ENCODE measurements around the gene ZBTB7C.
A peak's percentile ranks its signal among the peaks of the same experiment; 100 is the strongest.

The ZBTB7C gene

GRCh38 chr18:48351216-48352050, 57.8 kb downstream of the ZBTB7C start:
- no peak for DNase-seq

GRCh38 chr18:48348739-48349138, 60.4 kb downstream of the ZBTB7C start:
- DNase-seq: no peak

GRCh38 chr18:48347756-48348326, 61.3 kb downstream of the ZBTB7C start:
- no peak for DNase-seq

DNA sequence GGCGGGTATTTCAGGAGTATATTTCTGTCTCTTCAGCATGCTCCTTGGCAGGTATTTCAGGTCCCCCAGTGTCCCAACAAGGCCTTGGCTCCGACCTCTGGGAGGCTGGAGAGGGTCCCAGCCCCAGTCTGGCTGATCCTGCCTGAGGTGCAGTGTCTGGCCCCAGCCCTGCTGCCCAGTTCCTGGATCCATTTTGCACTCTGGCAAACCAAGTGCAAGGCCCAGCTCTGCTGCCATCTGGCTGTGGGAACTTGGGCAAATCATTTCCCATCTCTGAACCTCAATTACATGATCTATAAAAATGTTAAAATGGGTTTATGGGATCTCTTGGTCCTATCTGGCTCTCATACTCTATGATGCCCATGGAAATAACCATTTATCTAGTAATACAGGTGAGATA, 63.6 kb downstream of the ZBTB7C start:
- DNase-seq: no peak

DNA sequence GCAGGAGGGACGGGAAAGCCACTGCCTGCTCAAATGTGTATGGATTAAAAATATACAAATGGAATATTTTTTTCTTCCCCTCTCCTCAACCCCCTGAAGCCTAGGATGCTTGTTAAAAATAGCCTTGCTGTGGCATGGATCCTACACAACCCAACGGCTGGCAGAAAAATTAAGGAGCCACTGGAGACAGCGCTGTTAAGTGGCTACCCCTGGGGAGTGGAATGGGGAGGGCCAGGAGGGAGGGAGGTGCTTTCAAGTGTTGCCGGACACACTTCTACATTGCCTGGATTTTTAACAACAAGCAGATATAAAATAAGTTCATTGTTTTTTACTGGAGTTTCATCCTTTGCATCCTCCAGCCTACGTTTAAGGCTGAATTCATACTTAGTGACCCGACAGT, 66.6 kb downstream of the ZBTB7C start:
- DNase-seq: peak; percentile 71

DNA sequence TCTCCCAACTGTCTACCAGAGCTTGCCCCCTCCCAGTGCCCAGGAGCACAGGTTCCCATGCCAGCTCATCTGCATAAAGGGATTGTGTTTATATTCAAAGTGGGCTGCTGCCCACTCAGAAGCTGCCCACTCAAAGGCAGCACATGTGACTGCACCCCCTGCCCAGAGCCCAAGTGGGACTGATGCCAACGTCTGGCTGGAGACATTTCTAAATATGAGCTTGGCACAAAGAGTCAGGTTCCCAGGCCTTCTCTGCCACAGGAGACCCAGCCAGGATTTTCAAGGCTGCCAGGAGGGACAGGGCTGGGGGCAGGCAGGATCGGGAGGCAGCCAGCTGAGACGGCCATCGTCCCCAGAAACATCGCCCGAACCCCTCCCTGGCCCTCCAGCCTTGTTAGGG, 67.1 kb downstream of the ZBTB7C start:
- peak; percentile 86 for DNase-seq

GRCh38 chr18:48340560-48340959, 68.6 kb downstream of the ZBTB7C start:
- DNase-seq: peak; percentile 63

DNA sequence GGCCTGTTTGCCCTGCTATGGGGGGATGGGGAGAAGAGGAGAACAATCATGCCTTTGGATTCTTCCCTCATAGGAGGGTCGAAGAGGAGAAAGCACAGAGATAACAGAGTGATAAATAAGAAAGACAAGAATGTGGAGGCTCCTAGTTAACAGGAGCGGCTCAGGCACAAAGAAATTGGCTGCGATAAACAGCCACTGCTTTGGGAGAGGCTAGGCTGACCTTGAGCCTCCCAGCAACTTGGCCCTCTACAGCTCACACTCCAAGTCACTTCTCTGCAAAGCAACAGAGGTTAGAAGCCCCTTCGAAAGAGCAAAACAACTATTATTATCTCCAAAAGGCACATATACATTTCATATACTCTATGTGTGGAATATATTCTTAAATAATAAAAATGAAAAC, 69.5 kb downstream of the ZBTB7C start:
- DNase-seq: no peak

DNA sequence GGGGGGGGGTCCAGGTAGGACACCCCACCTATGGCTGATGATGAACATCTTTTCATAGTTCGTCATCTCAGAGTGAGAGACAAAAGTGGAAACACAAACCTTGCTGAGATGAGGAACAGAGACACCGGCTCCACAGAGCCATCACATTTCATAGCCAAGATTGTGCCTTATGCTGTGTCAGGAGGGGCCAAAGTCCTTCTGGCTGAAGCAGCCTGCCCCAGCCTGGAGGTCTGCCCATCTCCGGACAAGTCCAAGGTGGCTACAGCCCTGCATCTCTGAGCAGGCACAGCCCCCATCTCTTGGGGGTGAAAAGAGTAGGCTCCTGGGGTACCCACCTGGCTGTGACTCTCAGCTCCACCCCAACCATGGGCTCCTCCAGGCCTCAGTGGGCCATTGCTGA, 70.3 kb downstream of the ZBTB7C start:
- no peak for DNase-seq

GRCh38 chr18:48337053-48337452, 72.1 kb downstream of the ZBTB7C start:
- DNase-seq: no peak

DNA sequence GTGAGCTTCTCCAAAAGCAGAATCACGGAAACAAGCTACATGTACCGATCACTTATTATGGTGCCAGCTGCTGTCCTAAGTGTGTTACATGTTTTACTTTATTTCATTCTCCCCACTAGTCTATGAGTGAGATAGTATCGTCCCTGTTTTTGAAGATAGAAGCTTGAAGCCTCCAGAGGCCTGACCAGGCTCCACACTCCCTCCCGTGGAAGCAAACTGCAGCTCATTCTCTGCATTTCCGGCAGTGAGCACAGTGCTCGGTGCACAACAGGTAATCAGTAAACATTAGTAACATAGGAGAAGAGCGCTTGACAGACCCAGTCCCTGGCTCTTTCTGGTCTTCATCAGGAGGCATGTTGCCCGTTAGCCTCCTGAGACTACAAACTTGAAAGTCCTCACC, 72.9 kb downstream of the ZBTB7C start:
- no peak for DNase-seq

GRCh38 chr18:48335829-48336228, 73.4 kb downstream of the ZBTB7C start:
- no peak for DNase-seq

DNA sequence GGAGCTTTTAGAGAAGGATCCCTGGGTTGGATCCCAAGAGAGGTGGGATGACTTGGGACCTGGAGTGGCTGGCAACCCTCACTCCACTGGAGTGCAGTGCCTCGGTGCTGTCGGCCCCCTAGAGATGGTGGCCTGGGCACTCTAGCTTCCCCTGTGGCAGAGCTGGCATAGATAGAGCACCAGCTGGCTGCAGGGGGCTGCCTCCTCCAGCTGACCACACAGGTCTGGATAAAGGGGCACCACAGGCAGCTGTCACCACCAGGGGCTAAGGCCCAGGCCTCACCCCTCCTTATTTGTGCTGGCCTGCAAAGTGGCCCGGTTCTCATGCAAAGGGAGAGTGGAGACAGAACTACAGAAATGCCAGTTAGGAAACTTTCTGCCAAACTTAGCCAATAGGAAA, 74.3 kb downstream of the ZBTB7C start:
- no peak for DNase-seq

DNA sequence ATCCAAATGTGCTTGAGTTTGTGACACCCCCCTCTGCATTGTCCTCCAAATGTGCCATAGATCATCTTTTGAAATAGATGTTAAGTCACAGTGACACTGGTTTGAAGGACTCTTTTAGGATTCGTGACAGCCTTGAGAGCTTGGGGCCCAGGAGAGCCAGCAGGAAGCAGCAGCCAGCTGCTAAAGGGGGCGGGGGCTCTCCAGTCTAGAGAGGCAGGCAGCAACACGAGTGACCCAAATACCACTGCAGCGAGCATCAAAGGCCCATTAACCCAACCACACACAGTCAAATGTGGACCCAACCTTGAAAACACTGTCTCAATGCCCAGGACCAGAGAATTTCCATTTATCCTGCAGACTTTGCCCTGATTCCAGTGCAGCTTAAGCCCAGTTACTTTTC, 75.6 kb downstream of the ZBTB7C start:
- no peak for DNase-seq

GRCh38 chr18:48330016-48330991, 78.9 kb downstream of the ZBTB7C start:
- no peak for DNase-seq

DNA sequence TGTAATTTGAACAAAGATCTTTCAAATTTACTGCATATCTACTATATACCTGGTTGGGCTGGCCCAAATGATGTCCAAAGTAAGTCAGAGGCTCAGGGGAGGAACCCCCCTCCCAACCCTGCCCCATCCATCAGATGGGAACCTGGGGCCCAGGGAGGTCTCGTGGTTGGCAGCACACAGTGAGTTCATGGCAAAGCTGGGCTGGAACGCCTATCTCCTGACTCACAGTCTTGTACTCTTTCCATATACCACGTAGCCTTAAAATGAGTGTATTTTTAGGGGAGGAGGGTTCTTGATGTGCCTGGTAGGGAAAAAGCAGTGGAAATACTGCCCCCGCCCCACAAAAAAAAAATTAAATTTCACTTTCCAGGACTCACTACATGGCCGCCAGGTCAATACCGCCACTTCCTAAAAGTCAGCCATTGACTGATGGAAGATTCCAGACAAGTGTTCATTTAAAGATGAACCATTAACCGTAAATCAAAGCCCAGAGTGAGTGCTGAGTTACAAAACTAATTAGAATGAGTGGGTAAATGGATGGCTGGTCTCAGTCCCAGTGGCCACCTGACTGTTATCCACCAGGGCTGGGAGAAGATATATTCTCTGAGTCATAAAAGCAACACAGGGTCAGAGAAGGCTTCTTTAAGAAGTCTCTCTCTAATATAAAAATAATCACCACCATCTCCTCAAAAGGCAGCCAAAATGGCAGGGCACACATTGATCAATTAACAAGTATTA, 80.5 kb downstream of the ZBTB7C start:
- no peak for DNase-seq

DNA sequence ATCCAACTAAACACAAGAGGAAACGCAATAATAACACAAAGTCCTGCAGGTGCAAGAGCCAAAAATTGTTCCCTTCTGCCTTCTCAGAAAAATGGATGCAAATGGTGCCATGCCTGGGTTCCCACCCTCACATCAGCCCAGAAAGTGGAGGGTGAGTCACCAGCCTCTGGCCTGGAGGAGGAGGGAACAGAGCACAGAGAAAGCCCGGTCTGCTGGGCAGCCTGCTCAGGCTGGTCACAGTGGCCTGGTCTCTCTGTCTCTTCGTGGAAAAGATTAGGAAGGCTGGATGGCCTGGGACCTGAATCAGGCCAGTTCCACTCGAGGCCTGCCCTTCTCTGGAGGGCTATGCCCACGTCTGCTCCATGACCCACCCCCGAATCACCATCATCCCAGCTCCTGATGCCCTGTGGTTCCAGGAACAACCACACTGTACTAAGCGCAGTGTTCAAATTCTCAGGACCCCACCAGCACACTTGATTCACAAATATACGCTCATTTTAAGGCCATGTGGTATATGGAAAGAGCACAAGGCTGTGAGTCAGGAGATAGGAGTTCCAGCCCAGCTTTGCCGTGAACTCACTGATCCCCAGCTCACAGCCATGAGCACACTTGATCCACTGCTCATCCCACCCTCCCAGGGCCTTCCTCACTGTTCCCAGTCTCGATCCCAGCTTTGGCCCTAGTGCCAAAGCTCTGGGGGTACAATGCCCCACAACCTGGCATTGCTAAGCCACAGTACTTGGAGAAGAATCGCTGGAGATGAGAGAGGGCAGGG, 82.1 kb downstream of the ZBTB7C start:
- no peak for DNase-seq

- DNase-seq: no peak
Measured at GRCh38 chr18:48325115-48325665, 84.0 kb downstream of the ZBTB7C start.

GRCh38 chr18:48324651-48325050, 84.5 kb downstream of the ZBTB7C start:
- no peak for DNase-seq

DNA sequence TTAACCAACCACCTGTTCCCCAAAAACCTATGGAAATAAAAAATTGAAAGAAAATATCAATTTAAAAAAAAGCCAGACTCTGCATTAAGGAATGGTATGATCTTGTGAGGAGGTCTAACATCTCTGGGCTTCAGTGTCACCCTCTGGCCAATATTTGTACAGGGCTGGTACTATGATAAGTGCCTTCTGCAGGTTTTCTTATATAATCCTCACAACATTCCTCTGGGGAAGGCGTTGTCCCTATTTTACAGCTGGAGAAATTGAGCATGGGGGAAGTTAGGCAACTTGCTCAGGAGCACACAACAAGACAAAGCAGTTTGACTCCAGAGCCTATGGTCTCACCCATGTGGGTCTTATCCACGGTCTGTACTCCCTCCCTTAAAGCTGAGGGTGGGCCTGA, 86.0 kb downstream of the ZBTB7C start:
- no peak for DNase-seq

DNA sequence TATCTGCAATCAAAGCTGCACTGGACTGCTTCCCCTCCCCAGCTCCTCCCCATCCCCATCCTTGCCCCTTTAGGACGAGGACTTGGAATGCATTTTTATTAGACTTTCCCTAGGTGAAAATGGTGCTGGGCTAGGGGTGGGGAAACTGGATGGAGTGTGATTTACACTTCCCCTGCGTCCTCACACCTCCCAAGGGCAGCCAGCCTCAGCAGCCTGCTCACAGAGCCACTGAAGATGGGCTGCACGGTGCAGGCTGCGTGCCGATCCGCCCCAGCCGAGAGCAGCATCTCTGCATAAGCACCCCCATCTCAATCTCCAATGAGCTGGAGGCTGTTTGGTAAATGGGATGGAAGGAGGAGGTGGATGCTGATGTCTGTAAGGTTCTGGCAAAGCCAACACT, 87.6 kb downstream of the ZBTB7C start:
- DNase-seq: no peak

GRCh38 chr18:48321121-48321520, 88.1 kb downstream of the ZBTB7C start:
- DNase-seq: no peak
